HG02840 (cell line): ENCODE results near the gene SSTR4.

ENCODE experiments used
- ATAC-seq: cut with Tn5 transposase; IDR thresholded peaks from one replicate; pipeline ENCODE4 v1.9.1; 2021; ENCODE audit warnings: mild to moderate bottlenecking, moderate library complexity, moderate number of reproducible peaks; ENCODE audit not compliant: unreplicated experiment, low FRiP score

The SSTR4 gene

DNA sequence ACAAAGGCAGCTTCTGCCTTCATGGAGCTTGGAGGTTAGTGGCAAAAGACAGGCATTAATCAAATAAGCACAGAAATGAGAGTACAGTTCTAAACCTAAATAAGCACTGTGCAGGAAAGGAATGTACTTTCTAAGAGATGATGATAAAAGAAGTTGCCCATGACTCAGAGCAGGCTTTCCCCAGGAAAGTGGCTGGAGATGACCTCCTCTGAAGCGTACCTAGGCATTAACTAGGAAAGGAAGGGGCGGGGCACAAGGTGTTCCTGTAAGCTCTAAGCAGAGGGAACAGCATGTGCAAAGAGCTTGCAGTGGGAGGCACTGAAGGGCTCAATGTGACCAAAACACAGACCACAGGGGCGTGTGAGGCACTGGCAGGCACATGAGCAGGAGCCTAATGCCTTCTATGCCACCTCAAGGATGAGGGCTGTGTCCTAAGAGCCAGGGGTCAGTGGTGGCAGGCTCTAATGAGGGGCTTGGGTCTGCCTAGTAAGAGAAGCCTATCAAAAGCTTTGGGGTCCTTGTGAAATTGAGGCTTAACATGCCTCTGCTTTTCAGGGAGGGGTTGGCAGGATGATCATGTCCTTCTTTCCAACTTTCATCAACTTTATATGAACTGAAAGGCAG lies 4.9 kb downstream of the SSTR4 start:
- ATAC-seq, result no peak

DNA sequence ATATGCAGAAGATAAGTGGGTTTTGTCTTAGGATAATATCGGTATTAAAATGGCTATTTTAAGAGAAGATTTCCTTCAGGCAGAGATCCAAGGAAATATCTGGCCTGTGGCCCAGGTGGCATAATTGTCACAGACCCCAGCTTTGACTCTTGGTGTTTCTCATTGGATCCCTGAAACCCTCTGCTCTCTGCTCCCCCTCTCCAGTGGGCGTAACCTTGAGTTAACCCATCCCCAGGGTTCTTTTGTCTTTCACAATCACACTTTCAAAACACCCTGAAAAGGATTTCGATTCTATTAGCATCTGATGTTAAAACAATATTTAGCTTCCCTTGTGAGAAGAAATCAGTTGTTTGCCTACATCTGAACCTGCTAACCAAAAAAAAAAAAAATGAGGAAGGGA lies 7.2 kb downstream of the SSTR4 start:
- ATAC-seq, result no peak

DNA sequence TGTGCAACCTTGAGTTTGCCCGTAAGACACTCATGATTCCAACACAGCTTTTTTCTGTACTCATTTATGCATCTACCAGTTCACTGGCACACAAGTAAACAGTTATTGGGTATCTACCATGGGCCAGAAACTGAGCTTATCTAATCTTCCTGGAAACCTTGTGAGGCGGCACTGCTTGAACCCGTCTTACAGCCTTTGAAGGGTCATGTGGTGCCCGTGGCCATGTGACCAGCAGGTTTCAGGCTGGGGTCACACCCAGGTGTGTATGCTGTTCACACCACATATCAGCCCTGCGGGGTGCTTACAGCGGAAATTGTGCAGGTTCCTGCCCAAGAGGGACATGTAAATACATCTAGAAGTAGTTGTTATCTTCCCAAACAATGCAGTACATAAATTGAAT lies 8.3 kb downstream of the SSTR4 start:
- ATAC-seq, result no peak

DNA sequence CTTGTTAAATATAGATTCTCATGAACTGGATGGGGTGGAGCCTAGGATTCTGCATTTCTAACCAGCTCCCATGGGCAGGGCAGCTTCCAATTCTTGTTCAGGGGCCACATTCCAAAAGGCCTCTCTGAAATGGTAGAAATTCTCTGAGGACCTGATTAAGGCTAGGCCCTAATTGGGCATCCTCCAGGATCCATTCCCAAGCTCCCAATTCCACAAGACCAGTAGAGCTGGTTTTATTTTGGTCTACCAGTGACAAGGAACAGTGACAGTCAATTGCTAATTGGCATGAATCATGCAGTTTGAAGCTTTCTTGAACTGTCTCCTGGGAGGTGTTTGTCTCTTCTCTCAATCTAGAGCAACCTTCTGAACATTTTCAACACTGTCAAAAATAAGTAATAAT lies 11.3 kb downstream of the SSTR4 start:
- ATAC-seq, result no peak

DNA sequence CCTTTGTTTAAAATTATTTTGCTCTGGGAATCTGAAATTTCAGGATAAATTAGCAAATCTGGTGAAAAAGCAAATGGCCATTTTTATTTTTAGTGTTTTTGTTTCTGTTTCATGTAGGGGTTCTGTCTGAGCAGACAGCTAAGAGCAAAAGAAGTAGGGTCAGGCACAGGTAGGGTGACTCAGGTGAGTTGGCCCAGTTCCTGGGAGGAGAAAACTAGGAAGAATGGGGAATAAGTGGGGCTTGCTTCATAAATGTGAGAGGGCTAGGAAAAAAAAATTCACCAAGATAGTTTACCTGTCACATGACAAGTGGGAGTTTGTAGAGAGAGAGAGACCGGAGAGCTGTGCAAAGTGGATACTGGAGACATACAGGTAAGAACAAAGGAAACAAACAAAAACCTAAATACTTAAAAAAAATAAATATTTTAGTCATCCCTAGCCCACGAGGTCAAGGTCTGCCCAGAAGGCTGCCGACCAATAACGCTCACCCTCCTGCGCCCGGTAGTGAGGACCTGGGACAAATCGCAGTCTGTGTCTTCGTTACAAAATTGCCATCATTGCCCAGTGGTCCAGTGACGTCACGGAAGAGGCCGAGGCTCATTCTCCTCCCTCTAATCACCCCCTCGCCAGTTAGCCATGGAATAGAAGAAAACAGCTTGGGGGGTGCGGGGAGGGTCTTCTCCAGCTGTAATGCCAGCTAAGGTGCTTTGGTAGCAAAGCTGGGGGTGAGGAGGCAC lies 12.1 kb downstream of the SSTR4 start:
- no peak for ATAC-seq

DNA sequence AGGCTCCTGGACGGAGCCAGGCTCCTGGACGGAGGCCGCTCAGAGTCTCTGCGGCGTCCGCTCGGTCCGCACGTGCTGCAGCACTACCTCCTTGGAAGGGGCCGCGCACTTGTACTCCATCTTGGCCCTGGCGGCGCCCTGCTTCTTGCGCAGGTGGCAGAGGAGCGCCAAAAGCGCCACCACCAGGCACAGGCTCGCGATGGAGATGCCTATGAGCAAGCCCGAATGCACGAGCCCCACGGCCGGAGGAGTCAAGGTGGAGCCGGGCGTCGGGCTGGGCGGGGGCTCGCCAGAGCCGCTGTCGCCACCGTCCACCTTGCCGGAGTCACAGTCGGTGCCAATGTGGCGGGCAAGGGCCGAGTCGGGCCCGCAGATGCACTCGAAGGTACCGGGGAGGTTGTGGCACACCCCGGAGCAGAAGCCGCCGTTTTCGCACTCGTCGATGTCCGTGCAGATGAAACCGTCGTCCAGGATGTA lies 12.7 kb downstream of the SSTR4 start:
- ATAC-seq, result no peak

DNA sequence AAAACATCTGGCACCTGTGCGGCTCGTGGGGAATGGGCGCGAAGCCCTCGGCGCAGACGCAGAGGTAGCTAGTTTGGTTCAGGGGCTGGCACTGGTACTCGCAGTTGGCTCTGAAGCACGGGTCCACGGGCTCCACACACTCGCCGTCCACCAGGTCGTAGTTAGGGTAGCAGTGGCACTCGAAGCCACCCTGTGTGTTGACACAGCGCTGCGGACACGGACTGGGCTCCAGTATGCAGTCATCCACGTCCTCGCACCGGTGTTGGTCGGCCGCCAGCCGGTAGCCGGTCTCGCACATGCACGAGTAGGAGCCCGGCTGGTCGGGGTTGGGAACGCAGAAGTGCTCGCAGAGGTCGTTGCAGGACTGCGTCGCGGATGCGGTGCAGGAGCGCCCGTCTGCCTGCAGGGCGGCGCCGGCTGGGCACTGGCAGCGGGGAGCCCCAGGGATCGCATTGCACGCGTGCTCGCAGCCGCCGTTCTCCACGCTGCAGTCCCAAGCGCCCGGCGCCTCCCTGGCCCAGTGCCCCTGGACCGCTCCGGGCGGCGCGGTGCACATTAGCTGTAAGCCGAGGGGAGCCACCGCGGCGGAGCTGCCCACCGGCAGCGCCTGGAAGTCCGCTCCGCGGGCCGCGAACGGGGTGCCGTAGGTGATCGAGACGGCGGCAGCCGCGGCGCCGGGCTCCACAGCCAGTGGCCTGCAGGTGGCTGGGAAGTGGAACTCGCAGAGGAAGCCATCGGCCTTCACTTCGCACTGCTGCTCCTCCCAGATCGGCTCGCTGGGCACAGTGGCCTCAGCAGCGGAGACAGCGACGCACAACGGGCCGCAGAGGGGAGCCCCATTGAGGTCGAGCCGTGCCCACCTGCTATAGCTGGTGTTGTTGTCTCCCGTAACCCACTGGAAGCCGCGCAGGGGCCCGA lies 13.4 kb downstream of the SSTR4 start:
- ATAC-seq, result no peak

DNA sequence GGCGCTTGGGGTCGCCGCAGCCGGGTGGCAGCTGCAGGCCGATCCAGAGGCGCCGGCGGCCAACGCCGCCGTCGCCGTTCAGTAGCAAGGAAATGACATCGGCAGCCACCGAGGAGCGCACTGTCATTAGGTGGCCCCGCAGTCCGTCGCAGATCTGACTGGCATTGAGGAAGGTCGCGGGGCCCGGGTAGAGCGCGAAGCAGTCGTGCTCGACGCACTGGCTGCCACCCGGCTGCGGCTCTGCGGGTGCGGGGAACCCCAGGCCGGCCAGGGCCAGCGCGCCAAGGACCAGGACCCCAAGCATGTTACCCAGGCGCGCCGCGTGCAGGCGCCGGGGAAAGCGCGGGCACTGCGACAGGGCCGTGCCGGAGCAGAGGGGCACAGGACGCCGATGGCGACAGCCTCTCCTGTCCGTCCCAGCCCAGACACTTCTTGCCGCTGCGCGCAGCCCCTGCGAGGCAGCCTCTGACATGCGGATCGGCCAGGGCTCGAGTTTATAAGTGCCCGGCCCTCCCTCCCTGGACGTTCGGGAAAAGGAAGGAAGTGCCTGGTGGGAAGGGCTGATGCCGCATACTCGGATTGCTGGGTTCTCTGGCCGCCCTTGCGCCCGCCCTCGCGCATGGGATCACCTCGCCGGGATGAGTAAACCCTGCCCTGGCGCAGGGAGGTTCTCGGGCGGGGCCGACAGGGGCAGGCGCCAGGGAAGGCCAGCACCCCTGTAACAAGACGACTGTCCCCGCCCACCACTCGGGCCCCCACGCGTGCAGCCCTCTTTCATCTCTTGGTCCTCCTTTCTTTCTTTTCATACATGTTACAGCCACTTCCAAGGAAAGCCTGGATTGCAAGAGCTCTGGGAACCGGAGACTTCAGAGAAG lies 14.3 kb downstream of the SSTR4 start, which contains the start of gene THBD:
TSS of gene THBD (minus strand) at position 472 of the 875 bp plus-strand sequence. CDS start at position 304, 168 bp downstream.
- no peak for ATAC-seq

DNA sequence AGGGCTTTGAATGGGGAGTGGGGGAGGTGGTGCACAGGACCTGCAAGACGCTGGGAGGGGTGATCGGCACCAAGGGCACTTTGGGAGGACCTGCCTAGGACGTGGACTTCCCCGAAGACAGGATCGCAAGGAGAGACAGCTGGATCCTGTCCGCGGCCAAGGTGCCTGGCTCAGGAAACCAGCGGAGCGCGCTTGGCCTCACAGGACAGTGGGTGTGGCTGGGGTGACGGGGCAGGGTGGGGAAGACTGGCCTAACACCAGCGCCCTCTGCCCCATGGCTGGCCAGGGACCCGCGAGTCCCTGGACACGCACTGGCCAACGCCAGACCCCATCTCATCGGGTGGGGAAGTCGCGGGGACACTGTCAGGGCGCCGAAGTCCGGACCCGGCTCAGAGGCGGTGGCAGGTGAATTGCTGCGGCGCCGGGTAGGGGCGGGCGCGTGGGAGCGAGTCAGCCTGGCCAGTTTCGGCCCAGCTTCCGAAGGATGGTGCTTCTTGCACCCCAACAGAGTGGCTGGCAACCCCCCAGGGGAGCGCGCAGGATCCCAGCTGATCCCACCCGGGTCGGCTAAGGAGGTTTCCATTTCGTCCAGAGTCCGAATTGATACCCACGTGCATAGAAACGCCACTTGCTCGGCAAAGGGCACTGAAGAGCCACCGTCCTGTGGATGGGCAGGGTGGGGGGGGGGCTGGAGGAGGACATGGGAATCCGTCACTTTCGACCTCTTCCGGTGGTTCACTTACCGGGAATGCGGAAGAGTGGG lies 15.1 kb downstream of the SSTR4 start:
- no peak for ATAC-seq

DNA sequence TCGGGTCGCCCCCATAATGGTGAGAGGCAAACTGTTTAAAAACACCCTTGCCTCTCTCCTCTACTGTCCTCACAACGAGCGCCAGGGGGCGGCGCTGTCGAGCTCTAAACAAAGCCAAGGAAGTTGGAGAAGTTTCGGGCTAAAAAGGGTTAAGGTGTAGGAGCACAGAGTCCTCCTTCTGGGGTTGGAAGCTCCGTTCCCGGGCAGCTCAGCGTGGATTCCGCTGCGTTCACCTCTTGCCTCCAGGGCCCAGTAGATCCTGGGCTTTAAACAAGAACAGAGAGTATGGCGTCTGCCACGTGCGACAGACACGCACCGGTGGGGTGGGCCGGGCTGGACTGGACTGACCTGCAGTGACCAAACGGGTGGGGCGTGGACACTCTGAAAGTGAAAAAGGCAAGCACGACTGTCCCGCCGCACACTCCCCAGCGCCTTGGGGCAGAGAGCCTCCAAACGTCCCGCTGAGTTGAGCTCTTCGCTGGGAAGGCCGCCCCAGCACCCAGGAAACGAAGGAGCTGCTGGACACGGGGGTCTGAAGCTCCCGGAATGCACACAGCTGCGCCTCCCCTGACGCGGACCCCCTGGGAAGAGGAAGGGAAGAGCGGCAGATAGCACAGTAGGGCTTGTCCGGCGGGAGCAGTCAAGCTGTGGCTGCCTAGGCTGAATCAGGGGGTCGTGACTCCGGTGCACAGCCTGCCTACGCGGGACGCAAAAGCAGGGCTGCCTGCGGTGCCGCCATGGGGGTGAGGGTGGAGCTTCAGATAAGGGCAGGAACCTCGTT lies 15.9 kb downstream of the SSTR4 start:
- no peak for ATAC-seq

DNA sequence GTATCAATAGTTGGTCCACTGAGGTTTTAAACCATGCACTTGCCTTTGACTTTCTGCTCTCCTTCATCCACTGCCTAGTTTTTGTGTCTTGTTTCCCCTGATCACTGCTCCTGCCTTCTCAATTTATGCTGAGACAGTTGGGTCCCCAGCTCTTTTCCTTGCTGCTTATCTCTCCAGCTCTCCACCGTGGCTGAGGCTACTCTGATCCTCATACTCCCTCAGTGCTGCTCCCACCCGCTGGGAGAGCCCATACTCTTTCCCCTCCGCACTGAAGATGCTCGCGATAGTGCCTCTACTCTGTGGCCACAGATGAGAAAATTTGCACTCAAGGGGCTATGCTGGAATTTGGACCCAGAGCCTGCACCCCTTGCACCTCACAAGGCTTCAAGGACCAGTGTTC lies 17.8 kb downstream of the SSTR4 start:
- no peak for ATAC-seq

DNA sequence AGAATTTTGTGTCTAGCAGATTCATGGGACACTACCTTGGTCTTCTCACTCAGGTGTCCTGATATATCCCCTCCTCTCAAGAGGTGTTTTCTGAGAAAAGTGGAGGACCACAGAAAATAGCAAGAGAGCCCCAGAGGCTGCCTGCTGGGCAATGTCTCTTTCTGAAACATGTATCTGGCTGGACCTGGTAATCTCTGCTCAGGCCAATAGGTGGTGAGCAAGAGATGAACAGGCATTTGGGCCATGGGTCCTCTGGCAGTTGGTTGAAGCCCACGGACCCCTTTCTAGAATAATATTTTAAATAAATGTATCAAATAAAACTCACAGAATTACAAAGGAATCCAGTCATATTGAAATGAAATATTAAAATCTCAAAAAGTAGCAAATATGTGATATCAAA lies 23.1 kb downstream of the SSTR4 start:
- no peak for ATAC-seq

DNA sequence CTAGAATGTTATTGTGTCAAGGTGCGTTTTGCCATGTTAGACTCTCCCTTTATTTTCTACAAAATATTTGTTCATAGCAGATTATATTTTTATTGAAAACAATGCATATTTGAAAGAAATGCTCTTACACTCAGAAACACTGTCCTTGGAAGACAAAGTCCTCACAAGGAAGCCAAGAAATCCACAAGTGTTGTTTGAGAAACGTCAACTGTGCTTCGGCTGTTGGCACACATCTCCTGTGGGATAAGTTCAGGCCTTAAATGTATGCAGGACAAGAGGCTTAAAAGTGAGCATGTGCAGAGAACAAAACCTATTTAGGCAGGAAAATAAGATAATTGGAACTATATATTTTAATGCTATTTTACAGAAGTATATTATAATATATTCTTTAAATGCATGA lies 23.9 kb downstream of the SSTR4 start:
- no peak for ATAC-seq

DNA sequence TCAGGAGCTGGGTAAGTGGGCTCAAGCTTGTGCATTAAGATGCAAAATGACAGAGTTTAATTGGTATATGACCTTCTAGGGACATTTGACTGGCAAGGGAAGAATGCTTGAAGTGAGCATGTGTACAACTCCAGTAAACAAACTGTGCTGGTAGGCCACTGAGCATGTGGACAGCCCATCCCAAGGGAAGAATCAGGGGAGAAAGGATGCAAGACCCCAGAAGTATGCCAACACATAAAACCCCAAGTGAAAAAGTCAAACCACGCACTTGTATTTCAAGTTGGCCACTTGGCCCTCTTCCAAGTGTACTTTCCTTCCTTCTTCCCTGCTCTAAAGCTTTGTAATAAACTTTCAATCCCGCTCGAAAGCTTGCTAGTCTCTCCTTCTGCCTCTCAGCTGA lies 24.7 kb downstream of the SSTR4 start:
- ATAC-seq, result no peak

DNA sequence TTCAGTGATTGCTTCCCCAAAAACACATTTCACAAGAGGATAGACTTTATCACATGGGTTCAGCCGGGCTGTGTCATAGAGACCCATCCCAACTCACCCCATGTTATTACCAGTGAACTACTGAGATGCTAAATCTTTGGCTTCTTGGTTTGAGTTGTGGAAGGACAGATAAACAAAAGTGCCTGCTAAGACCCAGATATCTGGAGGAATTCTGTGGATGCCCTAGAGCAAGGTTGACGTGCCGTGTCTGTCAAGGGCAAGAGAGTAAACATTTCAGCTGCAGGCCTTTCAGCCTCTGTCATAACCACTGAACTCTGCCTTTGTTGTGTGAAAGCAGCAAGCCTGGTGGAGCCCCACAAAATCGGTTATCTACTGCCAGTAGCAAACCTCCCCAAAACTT lies 25.5 kb downstream of the SSTR4 start:
- no peak for ATAC-seq

DNA sequence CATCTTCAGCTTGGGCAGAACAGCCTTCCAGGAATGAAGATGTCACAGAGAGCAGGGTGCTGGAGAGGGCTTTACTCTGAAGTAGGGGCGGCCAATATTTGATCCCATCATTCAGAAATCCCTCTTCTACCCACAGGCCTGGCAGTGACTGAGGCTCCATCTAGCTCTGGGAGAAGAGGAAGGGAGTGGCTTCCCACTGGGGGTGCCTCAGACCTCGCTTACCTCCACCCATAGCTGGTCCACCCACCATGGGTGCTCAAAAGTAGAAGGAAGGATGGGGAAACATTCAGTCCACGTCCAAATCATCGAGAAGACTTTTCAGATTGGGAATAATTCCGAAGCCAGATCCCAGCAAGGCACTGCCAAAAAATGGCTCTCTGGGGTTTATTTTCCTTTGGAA lies 26.1 kb downstream of the SSTR4 start:
- ATAC-seq, result no peak

DNA sequence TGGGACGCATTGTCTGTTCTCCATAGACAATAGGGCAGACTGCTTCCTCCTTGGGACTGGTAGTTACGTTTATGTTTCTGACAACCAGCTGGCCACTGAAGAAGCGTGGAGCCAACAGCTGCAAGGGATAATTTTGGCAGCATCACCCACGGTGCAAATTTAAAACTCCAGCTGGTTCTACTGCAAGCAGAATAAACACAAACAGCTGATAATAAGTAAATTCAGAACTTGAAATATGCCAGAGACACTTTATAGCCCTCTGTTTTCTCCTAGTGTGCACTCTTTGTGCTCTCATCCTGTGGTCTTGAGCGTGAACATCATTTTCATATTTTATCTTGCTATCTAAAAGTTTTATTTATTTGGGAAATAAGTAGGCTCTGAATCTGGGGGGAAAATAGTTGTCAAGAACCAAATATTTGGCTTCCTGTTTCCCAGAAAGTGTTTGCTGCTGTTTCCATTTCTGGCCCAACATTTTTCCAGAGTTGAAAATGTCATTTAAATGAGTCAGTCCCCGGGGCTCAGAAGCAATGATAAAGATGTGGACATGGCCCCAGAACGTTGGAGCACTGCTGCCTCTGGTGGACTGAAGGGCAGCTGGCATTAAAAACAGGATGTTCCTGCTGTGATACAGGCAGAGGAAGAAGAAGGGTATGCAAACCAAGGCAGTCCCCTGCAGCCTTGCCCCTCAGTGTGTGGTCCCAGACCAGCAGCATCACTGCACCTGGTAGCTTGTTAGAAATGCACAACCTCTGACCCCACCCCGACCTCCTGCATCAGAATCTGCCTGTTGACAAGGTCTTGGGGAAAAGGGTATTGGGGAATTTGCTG lies 26.8 kb downstream of the SSTR4 start:
- no peak for ATAC-seq

DNA sequence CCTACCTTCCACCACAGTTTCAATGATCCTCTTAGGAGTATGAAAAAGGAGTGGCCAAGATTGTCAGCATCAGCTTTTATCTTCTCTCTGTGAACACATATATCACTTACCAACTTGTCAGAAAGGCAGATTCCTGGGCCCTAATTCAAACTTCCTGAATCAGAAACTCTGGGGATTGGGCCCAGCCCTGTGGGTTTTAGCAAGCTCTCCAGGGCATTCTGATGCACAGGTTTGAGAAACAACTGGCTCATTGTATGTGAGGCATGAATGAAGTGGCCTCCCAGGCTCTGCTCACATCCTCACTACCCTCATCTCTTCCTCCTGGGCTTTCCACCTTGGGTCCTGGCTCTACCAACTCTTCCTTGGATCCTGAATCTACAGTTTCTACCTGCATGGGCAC lies 27.5 kb downstream of the SSTR4 start:
- ATAC-seq, result no peak
